Middle frontal gyrus (tissue), 1 donor: ENCODE results near the gene EFCAB8.

Experiments used
- DNase-seq: peaks from one replicate; pipeline ENCODE4 v3.0.0-alpha.2; 2015; ENCODE audit warnings: low spot score; ENCODE audit errors: extremely low spot score

The EFCAB8 gene

GRCh38 chr20:33007376-33008335, 148.9 kb downstream of the EFCAB8 start, which contains the start of gene BPIFB2:
Gene BPIFB2 (plus strand): TSS chr20:33007704. CDS start chr20:33008575, 871 bp downstream.
- no peak for DNase-seq

- DNase-seq: no peak
These were observed 149.9 kb downstream of the EFCAB8 start for GRCh38 chr20:33008336-33009213.

- no peak for DNase-seq
These were observed 150.8 kb downstream of the EFCAB8 start for GRCh38 chr20:33009214-33010132.

GRCh38 chr20:33010133-33010504, 151.4 kb downstream of the EFCAB8 start:
- no peak for DNase-seq

GRCh38 chr20:33010674-33011449, 152.1 kb downstream of the EFCAB8 start:
- DNase-seq: no peak
